Measurements from ENCODE around the gene IL32. TPM values are rescaled to one million over a fixed set of nuclear protein-coding genes. Genes with fewer than 3 reads are reported as not detected.

IL32 gene
- total and polyA plus RNA-seq, 7 donors: 90.5 to 749 (median 192) TPM

GRCh38 chr16:3118846-3119245 is 53.4 kb downstream of the IL32 start:
- ATAC-seq (no peak), DNase-seq (no peak)
- peaks cover 19% of the 10 kb centered on the region for H3K4me1 ChIP-seq
- H3K4me3 ChIP-seq: no peak overlapping the region
- TF ChIP-seq CTCF (IDR thresholded peaks at IDR 0.05): no peak
- no peaks in the 10 kb centered on the region for H3K27me3 ChIP-seq (ENCODE audit: insufficient read depth in 3 of 3, low read length in 2 of 3)
- no peaks in the 10 kb centered on the region for H3K9me3 ChIP-seq
- H3K36me3 ChIP-seq (ENCODE audit: insufficient read depth in 1 of 2, low read depth in 1 of 2): peaks cover 0 to 31% of the 10 kb centered on the region in 2 donors
- intact Hi-C loops (cut with DNase I): no loop called here
- H3K27ac ChIP-seq: no peak overlapping the region
- WGBS, 3 donors: 92 to 94% (median 92%) methylated on average over 20 of the region's 20 CpGs

Other genes starting within 250 kb of the IL32 start
- not detected for gene PRSS21, start 248.4 kb upstream of the IL32 start, total RNA-seq
- under 1 TPM; 0.05 to 0.20 (median 0.10) TPM for gene PRSS21, start 248.4 kb upstream of the IL32 start, polyA plus RNA-seq
- not detected for gene ZG16B, start 235.3 kb upstream of the IL32 start, total RNA-seq
- gene ZG16B, start 235.3 kb upstream of the IL32 start, polyA plus RNA-seq: under 1 TPM in 1 of 3 donors, not detected in 2; 0.62 TPM
- gene PRSS22, start 207.5 kb upstream of the IL32 start, total RNA-seq: under 1 TPM in 1 of 4 donors, not detected in 3; 0.20 TPM
- under 1 TPM in 2 of 3 donors, not detected in 1; 0.07 to 0.13 TPM for gene PRSS22, start 207.5 kb upstream of the IL32 start, polyA plus RNA-seq
- gene FLYWCH2, start 182.4 kb upstream of the IL32 start, total RNA-seq: 10 to 100 TPM; 14.1 to 15.7 (median 15.4) TPM
- 10 to 100 TPM; 26.5 to 39.4 (median 35.5) TPM for gene FLYWCH2, start 182.4 kb upstream of the IL32 start, polyA plus RNA-seq
- gene FLYWCH1, start 153.7 kb upstream of the IL32 start, total RNA-seq: 10 to 100 TPM; 33.0 to 55.5 (median 40.3) TPM
- 10 to 100 TPM; 21.2 to 65.2 (median 24.7) TPM for gene FLYWCH1, start 153.7 kb upstream of the IL32 start, polyA plus RNA-seq
- gene KREMEN2, start 101.4 kb upstream of the IL32 start, total RNA-seq: not detected
- gene KREMEN2, start 101.4 kb upstream of the IL32 start, polyA plus RNA-seq: under 1 TPM in 2 of 3 donors, not detected in 1; 0.01 to 0.04 TPM
- gene PAQR4, start 96.3 kb upstream of the IL32 start, total RNA-seq: 10 to 100 TPM in 1 of 4 donors, 1 to 10 TPM in 3; 4.6 to 15.9 (median 8.1) TPM
- gene PAQR4, start 96.3 kb upstream of the IL32 start, polyA plus RNA-seq: 10 to 100 TPM; 12.3 to 26.1 (median 15.0) TPM
- 1 to 10 TPM in 1 of 4 donors, under 1 TPM in 3; 0.27 to 1.2 (median 0.56) TPM for gene PKMYT1, start 85.2 kb upstream of the IL32 start, total RNA-seq
- gene PKMYT1, start 85.2 kb upstream of the IL32 start, polyA plus RNA-seq: 1 to 10 TPM in 2 of 3 donors, under 1 TPM in 1; 0.84 to 3.7 (median 2.0) TPM
- 1 to 10 TPM in 1 of 4 donors, under 1 TPM in 3; 0.17 to 2.2 (median 0.86) TPM for gene CLDN9, start 52.7 kb upstream of the IL32 start, total RNA-seq
- 1 to 10 TPM in 1 of 3 donors, under 1 TPM in 2; 0.12 to 1.3 (median 0.18) TPM for gene CLDN9, start 52.7 kb upstream of the IL32 start, polyA plus RNA-seq
- gene CLDN6, start 47.5 kb upstream of the IL32 start, total RNA-seq: not detected
- gene CLDN6, start 47.5 kb upstream of the IL32 start, polyA plus RNA-seq: 1 to 10 TPM in 1 of 3 donors, under 1 TPM in 2; 0.05 to 5.5 (median 0.45) TPM
- 100 to 1,000 TPM; 139 to 181 (median 156) TPM for gene TNFRSF12A, start 45.3 kb upstream of the IL32 start, total RNA-seq
- 100 to 1,000 TPM in 2 of 3 donors, 10 to 100 TPM in 1; 69.5 to 889 (median 227) TPM for gene TNFRSF12A, start 45.3 kb upstream of the IL32 start, polyA plus RNA-seq
- gene HCFC1R1, start 41.7 kb upstream of the IL32 start, total RNA-seq: 100 to 1,000 TPM in 2 of 4 donors, 10 to 100 TPM in 2; 65.1 to 258 (median 129) TPM
- 100 to 1,000 TPM; 131 to 233 (median 216) TPM for gene HCFC1R1, start 41.7 kb upstream of the IL32 start, polyA plus RNA-seq
- 10 to 100 TPM; 17.0 to 34.4 (median 25.8) TPM for gene THOC6, start 41.6 kb upstream of the IL32 start, total RNA-seq
- gene THOC6, start 41.6 kb upstream of the IL32 start, polyA plus RNA-seq: 10 to 100 TPM; 26.9 to 72.2 (median 39.8) TPM
- not detected for gene BICDL2, start 28.7 kb upstream of the IL32 start, total RNA-seq
- gene BICDL2, start 28.7 kb upstream of the IL32 start, polyA plus RNA-seq: under 1 TPM in 2 of 3 donors, not detected in 1; 0.01 to 0.18 TPM
- 1 to 10 TPM in 3 of 4 donors, under 1 TPM in 1; 0.67 to 2.3 (median 1.2) TPM for gene MMP25, start 19.1 kb upstream of the IL32 start, total RNA-seq
- gene MMP25, start 19.1 kb upstream of the IL32 start, polyA plus RNA-seq: 1 to 10 TPM in 1 of 3 donors, under 1 TPM in 2; 0.13 to 1.2 (median 0.23) TPM
- gene ZSCAN10, start 33.7 kb downstream of the IL32 start, total RNA-seq: under 1 TPM in 1 of 4 donors, not detected in 3; 0.16 TPM
- gene ZSCAN10, start 33.7 kb downstream of the IL32 start, polyA plus RNA-seq: under 1 TPM in 1 of 3 donors, not detected in 2; 0.07 TPM
- 1 to 10 TPM; 1.8 to 4.1 (median 1.9) TPM for gene ZNF205, start 46.9 kb downstream of the IL32 start, total RNA-seq
- gene ZNF205, start 46.9 kb downstream of the IL32 start, polyA plus RNA-seq: 1 to 10 TPM; 1.9 to 5.4 (median 4.6) TPM
- gene ZNF213, start 69.4 kb downstream of the IL32 start, total RNA-seq: 10 to 100 TPM in 1 of 4 donors, 1 to 10 TPM in 3; 8.1 to 11.6 (median 9.2) TPM
- gene ZNF213, start 69.4 kb downstream of the IL32 start, polyA plus RNA-seq: 10 to 100 TPM in 2 of 3 donors, 1 to 10 TPM in 1; 7.9 to 19.1 (median 18.9) TPM
- gene OR1F1, start 122.6 kb downstream of the IL32 start, total RNA-seq: not detected
- gene OR1F1, start 122.6 kb downstream of the IL32 start, polyA plus RNA-seq: not detected
- gene ZNF200, start 169.5 kb downstream of the IL32 start, total RNA-seq: 1 to 10 TPM; 2.8 to 4.0 (median 3.4) TPM
- 1 to 10 TPM; 1.3 to 5.8 (median 2.6) TPM for gene ZNF200, start 169.5 kb downstream of the IL32 start, polyA plus RNA-seq
- under 1 TPM; 0.24 to 0.81 (median 0.69) TPM for gene MEFV, start 191.0 kb downstream of the IL32 start, total RNA-seq
- gene MEFV, start 191.0 kb downstream of the IL32 start, polyA plus RNA-seq: under 1 TPM; 0.07 to 0.09 (median 0.08) TPM
- gene ZNF263, start 217.9 kb downstream of the IL32 start, total RNA-seq: 10 to 100 TPM; 11.0 to 17.8 (median 11.7) TPM
- gene ZNF263, start 217.9 kb downstream of the IL32 start, polyA plus RNA-seq: 10 to 100 TPM in 2 of 3 donors, 1 to 10 TPM in 1; 6.1 to 23.9 (median 12.8) TPM
- gene TIGD7, start 239.8 kb downstream of the IL32 start, total RNA-seq: 1 to 10 TPM; 5.8 to 7.6 (median 6.5) TPM
- gene TIGD7, start 239.8 kb downstream of the IL32 start, polyA plus RNA-seq: 1 to 10 TPM; 3.1 to 9.4 (median 5.7) TPM
- gene ZNF75A, start 239.9 kb downstream of the IL32 start, total RNA-seq: 10 to 100 TPM; 11.4 to 20.5 (median 15.4) TPM
- gene ZNF75A, start 239.9 kb downstream of the IL32 start, polyA plus RNA-seq: 10 to 100 TPM in 2 of 3 donors, 1 to 10 TPM in 1; 7.4 to 15.7 (median 13.4) TPM

All from psoas muscle (tissue), 8 donors.